Activated CD4-positive, alpha-beta T cell treated with anti-CD3 and anti-CD28 coated beads, Interleukin-2, Interleukin-4, amounts not matched to agents 100 ng/mL and 50 ng/mL, durations not matched to agents 16 hours and 8 hours (primary cell): ENCODE measurements around the gene ALOX15.
A peak's percentile ranks its signal among the peaks of the same experiment; 100 is the strongest.
"Not testable (repeated sequence)": the region's sequence is repeated elsewhere in the genome, so short reads cannot be mapped to it uniquely, and the experiment has no call there.

ENCODE experiments used
- DNase-seq: peaks from one replicate; pipeline ENCODE4 v3.0.0-alpha.2; 2020; ENCODE audit warnings: low spot score

ALOX15 gene

DNA sequence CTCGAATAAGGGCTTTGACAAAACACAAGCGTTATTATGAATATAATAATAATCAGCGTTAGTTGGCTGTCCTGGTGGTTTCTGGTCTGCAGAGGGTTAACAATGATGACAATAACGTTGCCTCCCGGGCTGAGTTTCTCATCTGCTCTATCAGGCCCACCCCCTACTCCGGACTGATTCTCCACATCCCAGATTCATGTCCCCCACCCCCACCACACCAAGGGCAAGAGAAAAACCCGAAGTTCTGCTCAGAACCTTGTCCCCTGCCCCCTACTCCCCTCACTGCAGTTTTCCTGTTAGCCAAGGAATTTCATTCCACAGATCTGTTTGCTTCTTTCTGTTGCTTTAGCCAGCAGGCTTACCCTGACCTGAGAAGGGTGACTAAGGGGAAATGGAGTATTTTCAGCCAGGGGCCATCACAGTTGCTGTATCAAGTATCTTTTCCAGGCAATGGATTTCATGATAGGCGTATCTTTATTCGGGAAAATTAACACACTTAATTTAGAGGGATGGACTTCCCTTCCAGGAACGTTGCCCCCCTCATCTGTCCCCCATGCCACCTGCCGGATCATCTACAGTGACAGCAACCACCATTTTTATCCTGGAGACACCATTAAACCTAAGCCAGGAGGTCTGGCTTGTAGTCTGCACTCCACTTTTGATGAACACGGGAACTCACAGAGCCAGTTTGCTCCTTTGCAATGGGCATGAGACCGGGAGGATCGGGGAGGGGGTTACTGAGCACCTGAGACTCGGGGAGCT is 23.7 kb downstream of the ALOX15 start:
- no peak for DNase-seq

DNA sequence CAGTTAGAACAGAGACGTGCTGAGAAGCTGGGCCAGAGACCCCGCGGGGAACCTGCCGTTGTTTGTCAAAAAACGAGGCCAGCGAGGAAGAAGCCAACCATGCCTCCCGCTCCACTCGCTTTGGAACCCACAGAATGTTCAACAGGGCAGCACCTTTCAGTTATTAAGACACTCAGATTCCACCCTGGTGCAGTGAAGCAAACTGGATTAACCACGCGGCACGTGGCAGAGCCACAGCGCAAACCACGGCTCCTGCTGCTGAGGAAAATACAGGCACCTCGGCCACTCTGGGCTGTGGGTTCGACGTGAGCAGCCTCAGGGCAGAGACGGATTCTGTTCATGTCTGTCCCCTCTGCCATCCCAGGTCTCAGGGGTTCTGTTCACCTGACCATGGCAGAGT is 24.4 kb downstream of the ALOX15 start:
- DNase-seq = no peak

DNA sequence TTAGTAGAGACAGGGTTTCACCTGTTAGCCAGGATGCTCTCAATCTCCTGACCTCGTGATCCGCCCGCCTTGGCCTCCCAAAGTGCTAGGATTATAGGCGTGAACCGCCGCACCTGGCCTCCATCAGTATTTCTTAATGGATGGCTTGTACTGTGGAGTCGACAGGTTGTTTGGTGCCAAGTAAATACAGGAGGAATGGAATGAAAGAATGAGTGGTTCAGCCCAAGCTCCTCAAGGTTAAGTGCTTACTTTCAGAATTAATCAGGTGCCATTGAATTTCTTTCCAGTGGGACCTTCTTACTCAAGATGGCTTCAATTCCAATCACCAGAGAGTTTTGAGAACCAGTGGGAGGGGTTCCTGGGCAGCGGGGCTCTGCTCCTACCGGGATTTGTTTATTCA is 25.0 kb downstream of the ALOX15 start:
- no peak for DNase-seq

DNA sequence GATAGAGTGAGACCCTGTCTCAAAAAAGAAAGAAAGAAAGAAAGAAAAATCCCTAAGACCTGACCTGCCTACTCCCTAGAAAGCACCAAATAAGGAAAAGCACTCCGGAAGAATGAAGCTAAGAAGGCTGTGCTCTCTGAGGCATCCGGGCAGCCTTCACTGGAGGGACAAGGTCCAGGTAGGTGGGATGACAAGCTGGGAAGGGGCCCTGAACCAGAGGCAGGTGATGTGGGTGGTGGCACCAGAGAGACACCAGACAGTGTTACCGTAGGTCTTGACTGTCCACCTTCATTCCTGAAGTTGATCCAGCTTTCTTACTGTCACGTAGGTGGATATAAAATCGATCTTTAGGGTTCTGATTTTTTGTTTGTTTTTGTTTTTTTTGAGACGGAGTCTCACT is 30.8 kb downstream of the ALOX15 start:
- DNase-seq = no peak

DNA sequence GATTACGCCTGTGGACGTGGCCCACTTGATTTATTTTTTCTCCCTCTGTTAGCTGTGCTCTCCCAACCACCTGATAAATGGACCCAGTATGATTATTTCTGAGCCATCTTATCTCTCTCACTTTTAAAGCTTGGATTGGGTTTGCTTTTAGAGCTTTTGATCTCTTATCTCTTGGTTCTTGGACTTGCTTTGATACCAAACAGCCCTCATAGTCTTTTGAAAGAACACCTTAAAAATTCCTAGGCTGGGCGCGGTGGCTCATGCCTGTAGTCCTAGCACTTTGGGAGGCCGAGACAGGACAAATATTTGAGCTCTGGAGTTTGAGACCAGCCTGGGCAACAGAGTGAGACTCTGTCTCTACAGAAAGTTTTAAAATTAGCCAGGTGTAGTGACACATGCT is 31.3 kb downstream of the ALOX15 start:
- no peak for DNase-seq

DNA sequence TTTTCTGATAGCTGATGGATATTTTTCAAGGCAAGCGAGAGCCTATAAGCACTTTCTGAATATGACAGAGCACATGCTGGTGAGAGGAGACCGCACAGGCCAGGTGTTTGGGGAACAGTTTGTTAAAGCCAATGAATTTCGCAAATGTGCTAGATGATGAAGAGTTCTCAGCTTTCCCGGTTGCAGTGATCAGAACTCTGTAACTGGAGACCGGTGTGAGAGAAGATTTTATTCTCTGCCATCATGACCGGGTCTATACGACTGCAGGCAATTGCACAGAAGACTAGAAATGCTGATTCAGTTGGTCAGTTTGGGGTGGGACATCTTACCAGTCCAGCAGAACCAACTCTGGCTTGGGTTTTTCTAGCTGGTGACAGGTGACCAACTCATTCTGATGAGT is 31.7 kb downstream of the ALOX15 start:
- no peak for DNase-seq

DNA sequence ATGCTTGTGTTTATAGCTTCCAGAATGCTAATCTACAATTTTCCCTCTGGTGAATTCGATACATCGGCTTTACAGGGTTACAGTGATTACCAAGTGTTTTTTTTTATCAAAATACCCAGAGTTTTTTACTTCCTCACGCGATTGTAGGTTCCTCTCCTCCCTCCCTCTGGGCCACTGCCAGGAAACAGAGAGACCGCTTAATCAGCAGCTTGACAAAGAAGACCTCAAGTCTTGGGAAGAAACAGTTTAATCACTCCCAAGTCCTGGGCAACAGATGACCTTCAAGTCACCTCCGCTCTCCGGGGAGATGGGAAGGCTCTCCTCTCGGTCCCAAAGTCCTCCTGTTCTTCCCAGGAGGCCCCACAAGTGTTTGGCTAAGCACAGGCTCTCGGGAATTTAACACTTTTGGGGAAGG is 33.7 kb downstream of the ALOX15 start:
- DNase-seq = no peak

DNA sequence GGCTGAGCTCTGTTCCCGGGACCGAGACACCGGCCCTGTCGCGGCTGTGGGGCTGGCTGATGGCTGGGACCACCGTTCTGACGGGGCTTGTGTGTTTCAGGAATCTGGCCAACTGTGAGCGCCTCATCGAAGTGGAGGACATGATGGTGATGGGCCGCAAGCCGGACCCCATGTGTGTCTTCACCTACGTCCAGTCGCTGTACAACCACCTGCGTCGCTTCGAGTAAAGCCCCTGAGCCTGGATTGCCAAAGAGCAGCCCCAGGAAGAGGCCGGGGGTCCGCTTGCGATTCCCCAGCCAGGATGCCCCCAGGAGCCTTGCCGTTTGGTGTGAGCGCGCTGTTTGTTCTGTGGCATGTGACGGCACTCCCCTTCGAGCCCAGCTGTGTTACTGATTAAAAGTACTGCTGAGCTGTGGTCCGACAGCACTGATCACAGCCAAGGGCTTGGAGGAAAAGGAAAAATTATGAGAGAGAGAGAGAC is 34.2 kb downstream of the ALOX15 start:
- no peak for DNase-seq

DNA sequence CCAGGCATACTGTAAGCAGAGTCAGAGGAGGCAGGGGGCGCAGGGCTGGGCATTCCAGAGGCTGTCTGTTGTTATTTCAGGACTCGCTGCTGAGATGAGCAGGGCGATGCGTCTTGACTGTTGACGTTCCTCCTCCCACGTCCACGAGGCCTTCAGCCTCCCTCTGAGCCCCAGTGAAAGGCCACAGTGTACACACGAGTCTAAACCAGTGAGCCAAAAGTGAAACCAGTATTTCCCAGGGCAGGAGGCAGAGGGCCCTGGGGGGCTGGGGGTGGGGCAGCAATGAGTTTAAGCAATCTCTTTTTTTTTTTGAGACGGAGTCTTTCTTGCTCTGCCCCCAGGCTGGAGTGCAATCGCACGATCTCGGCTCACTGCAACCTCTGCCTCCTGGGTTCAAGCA is 35.7 kb downstream of the ALOX15 start:
- DNase-seq = no peak

DNA sequence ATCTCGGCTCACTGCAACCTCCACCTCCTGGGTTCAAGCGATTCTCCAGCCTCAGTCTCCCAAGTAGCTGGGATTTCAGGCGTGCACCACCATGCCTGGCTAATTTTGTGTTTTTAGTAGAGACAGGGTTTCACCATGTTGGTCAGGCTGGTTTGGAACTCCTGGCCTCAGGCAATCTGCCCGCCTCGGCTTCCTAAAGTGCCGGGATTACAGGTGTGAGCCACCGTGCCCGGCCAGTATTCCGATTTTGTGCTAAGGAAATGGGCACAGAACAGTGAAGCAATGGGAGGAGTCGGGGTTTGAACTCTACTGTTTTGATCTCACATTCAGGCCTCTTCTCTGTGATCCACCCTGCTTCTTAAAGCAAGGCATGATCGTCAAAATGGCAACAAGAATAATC is 36.7 kb downstream of the ALOX15 start:
- DNase-seq = not testable (repeated sequence)

DNA sequence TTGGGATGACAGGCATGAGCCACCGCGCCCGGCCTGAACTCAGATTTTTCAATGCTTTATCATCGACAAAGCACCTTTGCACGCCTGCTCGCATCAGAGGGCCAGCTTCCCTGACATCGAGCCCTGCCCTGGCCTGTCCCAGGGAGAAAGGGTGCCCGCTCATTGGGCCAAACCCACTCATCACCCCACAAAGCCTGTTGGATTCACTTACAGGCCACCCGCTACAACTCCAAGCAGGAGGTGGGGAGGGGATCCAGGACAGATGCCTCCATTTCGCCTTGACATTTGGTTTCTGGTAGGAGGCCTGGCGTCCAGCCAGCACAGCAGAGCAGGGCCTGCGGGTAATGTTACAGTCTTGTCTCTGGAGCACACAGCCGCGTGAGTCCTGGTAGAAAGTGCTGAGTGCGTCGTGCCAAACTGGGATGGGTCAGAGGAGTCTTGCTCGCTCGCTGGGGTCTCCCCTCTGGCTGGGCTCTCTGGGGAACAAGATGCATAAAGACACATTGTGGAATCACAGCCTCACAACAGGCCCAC is 37.3 kb downstream of the ALOX15 start:
- DNase-seq = no peak

DNA sequence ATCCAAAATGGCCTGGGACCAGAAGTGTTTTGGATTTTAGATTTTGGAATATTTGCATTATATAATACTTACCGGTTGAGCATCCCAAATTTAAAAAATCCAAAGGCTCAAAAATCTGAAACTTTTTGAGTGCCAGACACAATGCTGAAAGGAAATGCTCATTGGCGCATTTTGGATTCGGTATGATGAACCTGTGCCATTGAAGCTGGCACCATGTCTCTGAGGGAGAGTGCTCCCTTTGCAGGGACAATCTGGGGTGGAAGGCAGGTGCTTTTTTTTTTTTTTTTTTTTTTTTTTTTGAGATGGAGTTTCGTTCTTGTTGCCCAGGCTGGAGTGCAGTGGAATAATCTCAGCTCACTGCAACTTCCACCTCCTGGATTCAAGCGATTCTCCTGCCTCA is 39.4 kb downstream of the ALOX15 start:
- no peak for DNase-seq

DNA sequence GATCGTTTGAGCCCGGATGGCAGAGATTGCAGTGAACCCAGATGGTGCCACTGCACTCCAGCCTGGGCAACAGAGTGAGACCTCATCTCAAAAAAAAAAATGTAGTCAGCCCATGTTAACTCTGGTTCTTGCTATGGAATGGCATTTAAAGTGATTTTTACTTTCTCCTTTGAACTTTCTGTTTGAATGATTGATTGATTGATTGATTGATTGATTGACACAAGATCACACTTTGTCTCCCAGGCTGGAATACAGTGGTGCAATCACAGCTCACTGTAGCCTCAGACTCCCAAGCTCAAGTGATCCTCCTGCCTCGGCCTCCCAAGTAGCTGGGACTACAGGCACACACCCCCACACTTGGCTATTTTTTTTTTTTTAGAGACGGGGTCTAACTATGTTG is 40.2 kb downstream of the ALOX15 start:
- no peak for DNase-seq

DNA sequence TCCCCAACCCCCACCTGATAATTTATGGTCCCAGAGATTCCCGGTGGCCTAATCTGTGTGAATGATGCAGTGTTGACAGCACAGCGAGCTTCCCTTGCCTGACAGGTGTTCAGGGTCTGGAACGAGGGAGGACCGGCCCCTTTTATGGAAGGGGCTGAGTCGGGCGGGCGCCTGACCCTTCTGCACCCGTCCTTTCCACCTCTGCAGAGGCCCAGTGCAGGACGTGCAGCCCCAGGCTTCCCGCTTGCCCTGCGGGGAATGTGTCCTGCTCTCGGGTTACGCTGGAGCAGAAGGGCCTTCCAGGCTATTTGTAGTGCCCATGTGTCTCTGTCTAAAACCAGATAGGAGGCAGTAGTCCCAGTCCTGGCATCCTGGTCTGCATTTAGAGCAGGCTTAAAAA is 40.9 kb downstream of the ALOX15 start:
- no peak for DNase-seq

DNA sequence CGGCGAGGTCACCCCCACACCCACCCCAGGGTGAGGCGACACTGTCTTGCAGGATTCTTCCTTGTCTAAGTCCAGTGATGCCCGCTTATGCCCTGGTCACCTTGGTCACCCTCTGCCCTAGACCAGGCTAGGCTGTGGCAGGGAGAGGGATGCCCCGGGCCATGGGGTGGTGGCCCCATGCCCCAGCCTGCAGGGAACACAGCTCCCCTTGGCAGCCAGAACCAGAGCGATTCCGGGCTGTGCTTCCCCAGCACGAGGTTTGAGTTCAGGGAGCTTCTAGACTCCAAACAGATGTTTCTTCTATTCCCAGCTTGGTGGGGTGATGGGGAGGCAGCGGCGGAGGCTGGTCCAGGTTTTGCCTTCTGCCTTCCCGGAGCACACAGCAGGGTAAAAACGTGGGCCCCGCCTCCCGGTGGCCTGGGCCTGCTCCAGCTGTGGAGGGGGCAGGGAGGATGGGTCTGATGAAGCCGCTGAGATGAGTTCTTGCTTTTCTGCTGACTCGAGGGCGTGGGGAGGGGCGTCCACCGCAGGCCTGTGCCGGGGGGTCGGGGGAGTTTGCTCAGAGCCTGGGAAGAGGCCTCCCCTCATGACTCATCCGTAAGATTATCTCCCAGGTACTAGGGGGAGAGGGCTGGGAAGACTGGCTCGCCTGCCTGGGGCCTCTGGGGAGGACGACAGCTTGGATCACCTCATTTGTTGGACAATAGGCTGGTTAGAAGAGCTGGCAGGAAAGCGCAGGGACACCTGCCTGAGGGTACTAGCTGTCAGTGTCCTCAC is 41.8 kb downstream of the ALOX15 start:
- no peak for DNase-seq

DNA sequence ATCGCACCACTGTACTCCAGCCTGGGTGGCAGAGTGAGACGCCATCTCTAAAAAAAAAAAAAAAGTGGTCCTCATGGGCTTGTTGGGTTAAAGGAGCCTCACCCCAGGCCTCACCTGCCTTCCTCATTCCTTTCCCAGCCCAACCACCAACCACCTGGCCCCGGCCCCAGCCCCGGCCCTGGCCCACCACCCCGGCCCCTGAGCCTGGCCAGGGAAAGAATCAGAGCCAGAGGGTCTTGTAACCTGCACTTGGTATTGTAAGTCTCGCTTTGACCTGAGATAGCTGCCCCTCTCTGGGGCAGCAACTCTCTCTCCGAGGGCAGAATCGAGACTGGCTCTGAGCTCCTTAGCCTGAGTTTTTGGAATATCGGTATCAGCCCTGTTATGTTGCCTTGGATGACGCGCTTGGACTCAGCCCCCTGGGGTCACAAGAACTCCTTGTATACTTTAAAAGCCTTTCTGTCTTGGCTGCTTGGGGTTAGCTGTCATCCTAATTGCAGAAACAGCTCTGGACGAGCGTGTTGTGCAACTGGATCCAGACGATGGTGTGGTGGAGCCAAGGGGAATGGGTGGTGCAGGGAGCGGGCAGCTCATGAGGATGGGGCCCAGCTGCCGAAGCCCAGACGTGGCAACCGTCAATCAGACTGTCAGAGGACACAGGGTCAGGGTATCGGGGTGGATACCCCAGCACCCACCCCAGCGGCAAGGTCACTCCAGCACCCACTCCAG is 42.5 kb downstream of the ALOX15 start:
- DNase-seq = no peak

DNA sequence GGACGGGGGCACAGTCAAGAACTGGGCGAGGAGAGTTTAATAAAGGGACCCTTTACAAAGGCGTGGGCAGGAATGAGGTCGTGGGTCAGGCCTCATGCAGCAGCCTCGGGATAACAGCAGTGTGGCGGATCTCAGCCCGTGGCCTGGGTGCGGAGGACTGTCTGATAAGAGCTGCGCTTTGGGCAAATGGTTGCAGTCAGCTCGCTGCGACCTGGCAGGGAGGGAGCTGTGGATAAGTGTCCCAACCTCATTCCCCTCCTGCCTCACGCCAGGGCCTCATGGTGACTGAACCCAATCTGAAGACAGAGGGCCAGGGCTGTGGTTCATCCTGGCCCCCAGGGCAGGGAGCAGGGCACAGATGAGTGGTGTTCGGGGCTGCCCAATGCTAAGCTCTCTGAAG is 43.5 kb downstream of the ALOX15 start:
- DNase-seq = no peak

DNA sequence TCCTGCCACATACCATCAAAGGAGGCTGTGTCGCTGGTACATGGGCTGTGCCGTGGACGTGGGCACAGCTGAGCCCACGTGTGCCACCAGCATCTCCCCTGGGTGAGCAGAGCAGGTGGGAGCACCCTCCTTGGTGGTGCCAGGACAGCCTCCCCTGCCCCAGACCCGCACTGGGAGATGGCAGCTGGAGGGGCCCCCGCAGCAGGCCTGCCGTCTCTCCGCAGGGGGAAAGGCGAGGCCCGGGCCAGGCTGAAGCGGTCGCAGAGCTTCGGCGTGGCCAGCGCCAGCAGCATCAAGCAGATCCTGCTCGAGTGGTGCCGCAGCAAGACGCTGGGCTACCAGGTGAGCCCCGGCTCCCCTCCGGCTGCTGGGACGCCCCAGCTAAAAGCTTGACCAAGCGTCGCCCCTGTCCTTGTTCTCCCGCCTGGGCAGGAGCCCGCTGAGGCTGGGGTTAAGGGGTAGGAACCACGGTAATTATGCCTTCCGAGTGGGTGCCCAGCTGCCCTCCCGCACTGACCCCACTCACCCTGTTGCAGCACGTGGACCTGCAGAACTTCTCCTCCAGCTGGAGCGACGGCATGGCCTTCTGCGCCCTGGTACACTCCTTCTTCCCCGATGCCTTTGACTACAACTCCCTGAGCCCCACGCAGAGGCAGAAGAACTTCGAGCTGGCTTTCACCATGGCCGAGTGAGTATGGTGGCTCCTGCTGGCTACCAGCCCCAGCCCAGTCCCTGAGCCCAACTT is 44.7 kb downstream of the ALOX15 start:
- DNase-seq = no peak

DNA sequence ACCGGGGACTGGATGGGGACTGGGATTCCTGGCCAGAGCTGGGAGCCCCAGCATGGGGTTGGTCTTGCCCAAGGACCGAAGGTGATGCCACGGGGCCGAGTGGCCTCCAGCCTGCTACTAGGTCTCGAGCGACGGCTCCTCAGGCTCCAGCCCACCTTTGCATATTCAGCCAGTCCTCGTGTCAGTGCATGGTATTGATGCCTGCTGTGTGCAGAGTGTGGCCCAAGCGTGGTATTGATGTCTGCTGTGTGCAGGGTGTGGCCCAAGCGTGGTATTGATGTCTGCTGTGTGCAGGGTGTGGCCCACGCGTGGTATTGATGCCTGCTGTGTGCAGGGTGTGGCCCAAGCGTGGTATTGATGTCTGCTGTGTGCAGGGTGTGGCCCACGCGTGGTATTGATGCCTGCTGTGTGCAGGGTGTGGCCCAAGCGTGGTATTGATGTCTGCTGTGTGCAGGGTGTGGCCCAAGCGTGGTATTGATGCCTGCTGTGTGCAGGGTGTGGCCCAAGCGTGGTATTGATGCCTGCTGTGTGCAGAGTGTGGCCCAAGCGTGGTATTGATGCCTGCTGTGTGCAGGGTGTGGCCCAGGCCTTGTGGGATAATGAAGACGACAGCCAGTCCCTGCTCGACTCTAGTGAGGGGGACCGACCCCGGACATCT is 45.7 kb downstream of the ALOX15 start:
- not testable (repeated sequence) for DNase-seq

DNA sequence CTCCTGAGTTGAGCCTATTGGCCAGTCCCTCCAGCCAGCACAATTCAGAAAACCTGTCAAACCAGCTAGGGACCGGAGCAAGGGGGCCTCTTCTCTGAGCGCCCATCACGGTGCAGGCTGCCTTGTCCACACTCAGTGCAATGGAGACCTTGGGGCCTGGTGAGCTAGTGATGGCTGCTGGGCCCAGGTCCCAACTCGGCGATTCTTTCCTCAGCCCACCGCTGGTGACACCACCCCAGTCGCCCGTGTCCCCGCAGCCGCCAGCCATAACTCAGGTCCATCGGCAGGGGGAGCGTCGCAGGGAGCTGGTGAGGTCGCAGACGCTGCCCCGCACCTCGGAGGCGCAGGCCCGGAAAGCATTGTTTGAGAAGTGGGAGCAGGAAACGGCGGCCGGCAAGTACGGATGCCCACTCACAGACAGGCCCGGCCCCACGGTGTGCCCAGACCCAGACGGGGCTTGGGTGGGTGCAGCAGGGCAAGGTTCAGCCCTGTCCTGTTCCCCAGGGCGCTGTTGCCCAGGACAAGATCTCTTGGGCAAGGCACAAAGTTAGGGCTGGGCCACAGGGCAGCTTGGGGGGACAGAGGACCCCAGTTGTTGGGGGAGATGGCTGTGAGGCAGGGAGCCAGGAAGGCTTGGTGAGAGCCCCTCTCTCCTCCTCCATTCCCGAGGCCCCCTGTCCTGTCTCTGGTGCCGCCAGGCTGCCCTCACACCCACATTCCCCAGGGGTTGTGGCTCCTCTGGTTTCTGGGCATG is 46.4 kb downstream of the ALOX15 start:
- peak; percentile 28 for DNase-seq

DNA sequence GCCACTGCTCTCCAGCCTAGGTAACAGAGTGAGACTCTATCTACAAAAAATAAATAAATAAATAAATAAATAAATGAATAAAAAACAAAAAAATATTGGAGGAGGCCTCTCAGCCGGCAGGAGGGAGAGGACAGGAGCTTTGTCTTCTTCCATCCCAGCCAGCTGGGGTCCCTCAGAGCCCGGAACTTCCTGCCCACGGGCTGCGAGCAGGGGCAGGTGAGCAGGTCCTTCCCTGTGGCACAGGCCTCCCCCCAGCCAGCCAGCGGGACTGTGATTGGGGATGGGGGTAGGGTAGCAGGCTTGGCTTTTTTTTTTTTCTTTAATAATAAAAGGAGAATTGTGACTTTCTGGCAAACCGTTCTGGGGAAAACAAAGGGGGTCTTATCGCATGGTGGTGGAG is 47.1 kb downstream of the ALOX15 start:
- no peak for DNase-seq
